GM11168 (cell line): Measurements from ENCODE around the gene ACSF3.

Source experiments
- in situ Hi-C: fragments of 300-500 bp; cut with MboI; formaldehyde crosslinking; loops from one replicate; pipeline ENCODE4 v1.12.0; 2022; ENCODE audit warnings: low sequenced_read_pairs; ENCODE audit not compliant: unreplicated experiment

ACSF3 gene

DNA sequence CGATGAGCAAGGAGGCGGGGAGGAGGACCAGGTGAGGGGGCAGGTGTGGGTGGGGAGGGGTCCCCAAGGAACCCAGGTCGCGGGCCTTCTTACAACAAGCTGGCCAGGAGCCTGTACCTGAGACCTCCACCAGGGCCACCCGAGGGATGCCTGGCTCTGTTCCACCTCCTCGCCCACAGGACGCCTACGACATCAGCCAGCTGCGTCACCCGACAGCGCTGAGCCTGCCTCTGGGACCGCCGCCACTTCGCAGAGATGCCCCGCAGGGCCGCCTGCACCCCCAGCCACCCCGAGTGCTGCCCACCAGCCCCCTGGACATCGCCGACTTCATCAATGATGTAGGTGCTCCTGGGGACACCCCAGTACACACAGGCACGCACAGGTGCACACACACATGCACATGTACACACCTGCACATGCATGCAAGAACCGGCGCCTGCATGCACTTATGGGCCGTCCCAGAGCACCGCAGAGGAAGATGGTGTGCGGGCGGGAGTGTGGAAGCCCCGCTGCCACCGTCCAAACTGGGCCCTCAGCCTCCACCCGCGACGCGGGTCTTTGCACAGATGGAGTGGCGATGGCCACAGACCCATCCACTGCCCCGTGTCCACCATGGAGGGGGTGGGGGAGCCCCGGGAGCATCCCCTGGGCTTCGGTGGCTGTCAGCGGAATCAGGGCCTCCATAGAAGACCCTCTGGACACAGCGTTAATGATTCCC lies 100.1 kb downstream of the ACSF3 start:
- in situ Hi-C loops = no loop called here

DNA sequence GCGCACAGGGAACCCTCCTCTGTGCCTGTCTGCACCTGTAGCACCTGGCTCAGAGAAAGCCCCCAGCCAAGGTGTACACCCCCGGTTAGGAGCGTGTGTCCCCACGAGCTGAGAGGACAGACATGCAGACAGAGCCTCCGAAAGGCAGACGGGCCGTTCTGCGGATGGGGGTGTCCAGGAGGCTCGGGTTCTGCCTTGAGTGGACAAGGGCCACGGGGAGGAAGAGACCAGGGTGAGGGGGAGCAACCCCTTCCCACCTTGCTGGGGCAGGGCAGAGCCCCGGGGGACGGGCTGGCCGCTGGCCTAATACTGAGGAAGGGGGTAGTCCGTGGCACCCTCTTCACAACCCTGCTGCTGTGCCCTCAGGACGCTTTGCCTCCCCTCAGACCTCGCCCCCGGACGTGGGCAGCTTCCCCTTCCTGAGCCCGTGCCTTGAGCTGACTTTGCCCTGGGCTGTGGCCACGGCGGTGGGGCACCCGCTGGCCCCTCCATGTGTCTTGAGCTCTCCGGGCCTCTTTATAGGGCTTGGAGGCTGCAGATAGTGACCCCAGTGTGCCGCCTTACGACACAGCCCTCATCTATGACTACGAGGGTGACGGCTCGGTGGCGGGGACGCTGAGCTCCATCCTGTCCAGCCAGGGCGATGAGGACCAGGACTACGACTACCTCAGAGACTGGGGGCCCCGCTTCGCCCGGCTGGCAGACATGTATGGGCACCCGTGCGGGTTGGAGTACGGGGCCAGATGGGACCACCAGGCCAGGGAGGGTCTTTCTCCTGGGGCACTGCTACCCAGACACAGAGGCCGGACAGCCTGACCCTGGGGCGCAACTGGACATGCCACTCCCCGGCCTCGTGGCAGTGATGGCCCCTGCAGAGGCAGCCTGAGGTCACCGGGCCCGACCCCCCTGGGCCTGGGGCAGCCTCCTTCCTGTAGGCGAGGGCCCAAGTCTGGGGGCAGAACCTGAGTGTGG lies 101.0 kb downstream of the ACSF3 start:
- in situ Hi-C loops = no loop called here

DNA sequence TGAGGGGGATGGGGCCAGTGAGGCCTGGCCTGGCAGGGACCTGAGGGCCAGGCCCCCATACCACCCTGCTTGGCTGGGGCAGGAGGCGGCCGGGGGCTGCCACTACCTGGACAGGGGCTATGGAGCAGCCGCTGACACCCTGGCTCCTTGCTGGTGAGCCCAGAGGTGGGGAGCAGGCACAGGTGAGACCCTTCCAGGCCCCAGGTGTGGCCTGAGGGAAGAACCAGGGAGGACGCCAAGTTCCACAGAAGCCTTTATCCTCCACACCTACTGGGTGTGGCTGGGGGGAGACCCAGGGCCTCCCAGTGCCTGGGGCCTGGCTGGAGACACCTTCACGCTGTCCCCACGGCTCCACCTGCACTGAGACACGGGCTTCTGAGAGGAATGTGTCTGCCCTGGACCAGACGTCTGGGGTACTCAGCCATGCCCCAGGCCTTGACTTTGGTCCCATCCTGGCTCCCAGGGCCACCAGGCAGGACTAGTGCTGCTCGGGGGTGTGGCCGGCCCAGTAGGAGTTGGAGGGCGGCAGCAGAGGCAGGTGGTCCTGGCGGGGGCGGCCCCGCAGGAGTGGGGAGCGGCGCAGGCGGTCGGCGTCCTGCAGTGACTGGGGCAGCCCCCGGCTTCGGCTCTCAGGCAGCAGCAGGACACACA lies 102.0 kb downstream of the ACSF3 start:
- in situ Hi-C loops = no loop called here

DNA sequence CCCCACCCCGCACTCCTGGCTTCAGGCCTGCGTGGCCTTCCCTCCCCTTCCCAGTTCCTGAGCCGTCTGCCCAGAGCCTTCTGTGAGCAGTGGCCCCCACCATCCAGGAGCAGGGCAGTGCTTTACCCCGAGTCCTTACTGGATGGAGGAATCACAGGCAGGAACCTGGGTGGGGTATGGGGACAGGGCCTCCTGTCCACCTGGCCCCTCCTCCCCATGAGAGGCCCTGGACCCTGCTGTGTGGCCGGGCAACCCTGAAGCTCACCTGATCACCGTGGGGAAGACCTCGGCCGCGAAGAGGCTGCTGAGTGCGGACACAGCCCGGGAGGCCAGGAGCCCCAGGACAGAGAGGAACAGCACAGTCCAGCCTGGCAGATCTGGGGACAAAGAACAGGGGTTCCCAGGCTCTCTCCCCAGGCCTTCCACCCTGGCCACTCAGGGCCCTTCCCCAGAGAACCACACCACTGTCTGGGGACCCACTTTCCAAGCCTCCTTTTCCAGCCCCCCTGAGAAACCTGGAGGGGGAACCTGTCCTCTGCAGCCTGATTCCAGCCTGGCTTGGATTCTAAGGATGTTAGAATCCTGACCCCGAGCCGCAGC lies 103.5 kb downstream of the ACSF3 start:
- in situ Hi-C loops = no loop called here

DNA sequence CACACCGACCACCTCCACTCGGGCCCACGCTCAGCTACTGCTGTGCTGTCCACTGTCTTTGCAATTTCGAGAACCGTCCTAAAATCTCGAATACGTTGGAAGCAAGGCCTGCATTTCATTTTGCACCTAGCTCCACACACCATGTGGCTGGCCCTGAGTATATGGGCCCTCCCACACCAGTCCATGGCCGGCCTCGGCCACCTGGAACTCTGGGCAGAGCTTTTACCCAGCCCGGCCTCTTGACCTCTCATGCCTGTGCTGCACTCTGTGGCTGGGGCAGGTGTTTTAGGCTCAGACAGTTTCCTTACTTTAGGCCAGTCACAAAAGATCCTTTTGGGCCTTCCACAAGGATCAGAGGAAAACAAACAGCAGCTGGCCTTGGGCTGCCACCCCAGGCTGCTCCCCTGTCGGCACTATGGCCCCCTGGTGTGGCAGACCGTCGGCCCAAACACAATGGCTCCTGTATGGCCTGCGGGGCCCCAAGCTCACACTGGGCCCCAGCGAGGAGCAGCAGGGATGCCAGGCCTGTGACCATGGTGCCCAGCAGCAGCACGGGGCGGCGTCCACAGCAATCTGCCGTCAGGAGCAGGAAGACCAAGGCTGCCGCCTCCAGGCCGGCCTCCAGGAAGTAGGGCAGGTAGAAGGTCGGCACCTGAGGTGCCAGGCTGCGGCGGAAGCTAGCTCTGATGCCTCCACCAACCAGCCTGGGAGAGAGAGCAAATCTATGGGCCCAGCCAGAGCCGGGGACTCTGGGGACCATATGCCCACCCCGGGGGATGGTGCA lies 104.2 kb downstream of the ACSF3 start:
- in situ Hi-C loops = no loop called here

DNA sequence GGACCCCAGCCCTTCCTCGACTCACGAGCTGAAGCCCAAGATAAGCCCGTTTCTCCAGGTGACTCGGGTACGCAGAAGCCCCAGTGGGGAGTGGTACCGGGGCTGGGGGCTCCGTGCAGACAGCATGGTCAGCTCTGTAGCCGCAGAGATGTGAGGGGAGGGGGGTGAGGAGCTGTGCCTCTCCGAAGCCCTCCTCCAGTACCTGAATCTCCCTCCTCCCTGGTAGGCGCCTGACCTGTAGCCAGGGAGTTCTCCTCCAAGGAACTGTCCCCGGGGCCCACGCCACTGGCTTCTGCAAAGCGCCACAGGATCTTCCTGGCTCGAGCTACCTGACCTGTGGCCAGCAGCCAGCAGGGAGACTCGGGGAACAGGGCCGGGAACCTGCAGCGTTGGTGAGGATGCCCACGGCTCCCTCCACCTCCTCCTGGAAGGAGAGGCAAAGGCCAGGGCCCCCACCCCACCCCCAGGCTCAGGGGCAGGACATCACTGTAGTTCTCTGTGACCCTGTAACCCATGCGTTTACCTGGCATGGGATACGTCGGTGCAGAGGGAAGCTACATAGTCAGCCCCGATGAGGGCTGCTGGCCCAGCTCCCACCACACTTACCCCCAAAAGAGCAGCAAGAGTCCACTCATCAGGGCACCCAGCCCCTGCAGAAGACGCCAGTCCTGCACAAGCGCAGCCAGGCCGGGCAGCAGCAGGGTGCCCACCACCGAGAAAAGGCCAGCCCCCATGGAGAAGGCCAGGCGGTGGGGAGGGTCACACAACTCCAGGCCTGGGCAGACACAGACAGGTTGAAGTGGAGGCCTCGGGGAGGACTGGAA lies 105.0 kb downstream of the ACSF3 start:
- in situ Hi-C loops = no loop called here

DNA sequence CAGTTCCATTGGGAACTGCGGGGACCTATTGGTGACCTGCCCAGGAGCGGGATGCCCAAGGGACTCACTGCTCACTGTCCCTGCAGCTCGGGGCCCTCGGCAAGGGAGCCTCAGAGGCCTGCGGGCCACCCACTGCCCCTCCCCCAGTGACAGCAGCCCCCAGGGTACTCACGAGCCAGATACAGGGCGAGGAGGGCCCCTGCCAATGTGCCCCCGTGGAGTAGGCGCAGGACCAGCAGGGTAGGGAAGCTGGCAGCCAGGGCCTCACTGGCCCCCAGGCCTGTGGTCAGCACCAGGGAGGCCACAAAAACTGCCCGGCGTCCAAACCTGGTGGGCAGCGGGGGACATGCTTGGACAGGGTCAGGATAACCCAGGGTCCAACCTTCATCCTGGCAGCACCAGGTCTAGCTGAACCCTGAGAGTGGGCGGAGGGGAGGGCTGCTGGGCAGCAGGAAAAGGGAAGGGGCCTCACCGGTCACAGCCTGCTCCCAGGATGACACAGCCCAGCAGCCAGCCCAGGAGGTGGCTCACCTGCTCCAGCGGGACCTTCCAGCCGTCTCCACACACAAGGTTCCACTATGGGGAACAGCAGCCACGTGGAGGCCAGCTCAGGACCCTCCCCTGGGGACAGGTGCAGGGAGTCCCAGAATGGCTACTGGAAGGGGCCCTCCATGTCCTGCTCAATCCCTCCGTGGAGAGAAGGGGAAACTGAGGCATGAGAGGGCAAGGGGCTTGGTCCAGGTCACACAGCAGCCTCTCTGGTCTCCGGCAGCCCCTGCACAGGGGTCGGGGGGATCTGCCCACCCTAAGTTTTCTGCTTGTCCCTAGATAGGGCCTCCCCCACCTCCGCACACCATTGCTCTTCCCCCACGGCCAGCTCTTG lies 105.8 kb downstream of the ACSF3 start:
- in situ Hi-C loops = no loop called here

DNA sequence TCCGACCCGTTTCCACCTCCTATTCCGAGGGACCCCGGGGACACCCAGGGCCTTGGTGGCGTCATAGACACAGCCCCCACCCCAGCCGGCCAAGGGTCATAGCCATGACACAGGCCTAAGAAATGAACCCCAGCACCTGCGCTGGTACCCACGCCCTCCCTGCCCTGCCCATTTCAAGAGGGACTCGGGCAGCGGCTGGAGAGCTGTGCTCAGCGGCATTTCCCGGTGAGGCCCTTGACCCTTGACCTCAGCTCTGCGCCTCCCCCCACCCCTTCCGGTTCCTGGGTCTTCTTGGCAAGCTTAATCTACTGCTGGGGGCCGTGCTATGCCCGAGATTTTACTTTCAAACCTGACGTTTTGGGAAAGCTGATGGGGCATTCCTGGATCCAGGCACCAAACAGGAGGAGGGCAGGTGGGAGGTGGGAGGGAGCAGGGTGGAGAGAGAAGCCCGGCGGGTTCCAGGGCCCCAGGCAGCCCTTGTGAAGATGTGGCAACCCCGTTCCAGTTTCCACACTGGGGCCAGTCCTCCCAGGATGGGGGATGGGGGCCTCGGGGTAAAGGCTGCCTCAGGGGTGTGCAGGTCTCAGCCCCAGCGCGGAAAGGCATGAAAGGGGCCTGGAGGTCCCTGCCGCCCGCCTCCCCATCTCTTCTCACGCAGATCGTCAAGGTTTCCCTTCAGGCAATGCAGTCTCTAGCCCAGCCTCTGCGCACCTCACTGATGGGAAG lies 106.6 kb downstream of the ACSF3 start, which contains the start of gene SLC22A31:
SLC22A31 (minus strand) TSS at position 414 of the 726 bp plus-strand sequence; CDS start at position 378, 36 bp downstream.
- in situ Hi-C loops = no loop called here

DNA sequence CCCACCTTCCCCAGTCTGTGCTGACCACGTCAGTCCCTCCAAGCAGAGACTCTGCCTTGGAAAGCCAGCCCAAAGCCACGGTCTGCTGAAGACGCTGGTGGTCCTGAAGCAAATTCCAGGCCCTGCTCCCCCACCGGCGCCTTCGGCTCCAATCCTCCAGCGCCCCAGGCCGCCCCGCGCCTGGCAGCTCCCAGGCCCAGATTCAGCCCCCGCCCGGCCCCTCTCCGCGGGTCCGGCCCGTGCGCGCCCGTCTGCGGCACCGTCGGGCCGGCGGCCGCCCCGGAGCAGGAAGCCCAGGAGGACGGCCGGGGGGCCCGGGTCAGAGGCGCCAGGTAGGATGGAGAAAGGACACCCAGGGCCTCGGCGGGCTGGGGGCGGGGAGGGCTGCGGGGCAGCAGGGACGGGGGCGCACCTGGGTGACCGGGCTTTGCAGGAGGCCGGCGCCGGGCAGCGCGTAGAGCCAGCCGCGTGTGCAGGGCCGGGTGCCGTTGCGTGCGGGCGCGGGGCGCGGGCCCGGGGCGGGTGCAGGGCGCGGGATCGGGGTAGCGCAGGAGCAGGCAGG lies 107.3 kb downstream of the ACSF3 start:
- in situ Hi-C loops = no loop called here

DNA sequence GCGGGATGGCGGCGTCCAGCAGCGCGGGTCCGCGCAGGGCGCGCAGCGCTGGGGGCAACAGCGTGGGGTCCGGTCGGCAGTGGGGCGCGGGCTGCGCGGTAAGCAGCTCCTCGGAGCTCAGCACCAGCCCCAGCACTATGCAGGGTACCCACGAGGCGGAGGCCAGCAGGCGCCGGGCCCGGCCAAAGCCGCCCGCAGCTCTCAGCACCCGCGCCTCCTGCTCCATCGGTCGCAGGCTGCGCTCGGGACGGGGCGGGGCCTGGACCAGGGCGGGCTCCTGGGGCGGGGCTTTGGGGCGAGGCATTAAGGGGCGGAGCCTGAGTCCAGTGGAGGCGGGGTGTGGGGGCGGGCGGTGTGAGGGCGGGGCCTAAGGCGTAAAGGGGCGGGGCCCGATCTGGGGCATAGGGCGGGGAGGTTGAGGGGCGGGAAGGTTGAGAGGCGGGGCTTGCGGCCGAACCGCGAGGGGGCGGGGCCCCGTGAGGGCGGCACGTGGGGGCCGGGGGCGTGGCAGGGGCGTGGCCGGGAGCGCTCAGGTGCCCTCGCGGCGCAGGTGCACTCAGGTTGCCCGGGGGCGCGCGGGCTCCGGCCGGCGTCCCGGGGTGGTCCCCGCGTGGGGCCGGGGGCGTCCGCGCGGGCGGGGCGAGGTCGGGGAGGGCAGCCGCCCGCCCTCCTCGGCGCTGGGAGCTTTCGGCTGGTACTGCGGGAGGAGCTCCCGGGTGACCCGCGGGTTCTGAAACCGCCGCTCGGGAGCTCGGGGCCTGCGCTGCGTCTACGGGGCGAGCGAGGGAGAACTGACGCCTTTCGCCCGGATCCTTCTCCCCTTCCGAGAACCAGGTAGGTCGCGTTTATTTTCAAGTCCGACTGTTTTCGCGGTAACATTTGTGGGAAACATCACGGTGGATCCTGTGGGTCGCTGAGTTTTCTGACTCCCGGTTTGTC lies 108.1 kb downstream of the ACSF3 start:
- in situ Hi-C loops = no loop called here

DNA sequence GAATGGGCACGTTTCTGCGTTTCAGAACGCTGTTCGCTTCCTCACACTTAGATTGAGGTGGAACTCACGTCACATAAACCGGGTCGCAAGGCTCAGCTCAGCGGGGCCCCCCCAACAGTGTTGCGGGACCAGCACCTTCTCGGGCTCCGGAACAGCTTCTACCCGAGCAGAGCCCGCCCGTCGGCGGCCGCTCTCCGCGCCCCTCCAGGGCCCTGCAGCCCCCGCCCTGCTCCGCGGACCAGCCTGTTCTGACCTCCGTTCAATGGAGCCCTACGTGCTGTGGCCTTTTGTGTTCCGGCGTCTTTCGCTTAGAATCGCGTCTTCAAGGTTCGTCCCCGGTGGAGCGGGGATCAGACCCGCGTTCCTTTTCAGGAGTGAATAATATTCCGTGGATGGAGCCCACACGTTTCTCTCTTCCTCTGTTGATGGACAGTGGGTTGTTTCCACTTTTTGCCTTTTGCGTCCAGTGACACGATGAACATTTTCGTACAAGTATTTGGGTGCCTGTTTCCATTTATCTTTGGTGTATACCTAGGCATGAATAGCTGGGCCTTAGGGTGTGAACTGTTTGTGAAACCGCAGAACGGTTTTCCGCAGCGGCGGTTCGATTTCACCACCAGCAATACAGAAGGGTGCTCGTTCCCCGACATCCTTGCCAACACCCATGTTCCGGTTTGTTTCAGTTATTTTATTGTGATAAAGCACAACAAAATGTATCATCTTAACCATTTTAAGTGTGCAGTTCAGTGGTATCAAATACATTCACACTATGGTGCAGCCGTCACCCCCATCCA lies 109.0 kb downstream of the ACSF3 start:
- in situ Hi-C loops = no loop called here
